Activated naive CD4-positive, alpha-beta T cell treated with Interleukin-2 at 50 U/mL for 16 hours (primary cell): ENCODE measurements around the gene BICC1.
A peak's percentile ranks its signal among the peaks of the same experiment; 100 is the strongest.

Source experiments
- DNase-seq: peaks from one replicate; pipeline ENCODE4 v3.0.0-alpha.2; 2020

The BICC1 gene

GRCh38 chr10:58515291-58515941 is 2.7 kb downstream of the BICC1 start:
- no peak for DNase-seq

GRCh38 chr10:58516119-58516518 is 3.4 kb downstream of the BICC1 start:
- no peak for DNase-seq

DNA sequence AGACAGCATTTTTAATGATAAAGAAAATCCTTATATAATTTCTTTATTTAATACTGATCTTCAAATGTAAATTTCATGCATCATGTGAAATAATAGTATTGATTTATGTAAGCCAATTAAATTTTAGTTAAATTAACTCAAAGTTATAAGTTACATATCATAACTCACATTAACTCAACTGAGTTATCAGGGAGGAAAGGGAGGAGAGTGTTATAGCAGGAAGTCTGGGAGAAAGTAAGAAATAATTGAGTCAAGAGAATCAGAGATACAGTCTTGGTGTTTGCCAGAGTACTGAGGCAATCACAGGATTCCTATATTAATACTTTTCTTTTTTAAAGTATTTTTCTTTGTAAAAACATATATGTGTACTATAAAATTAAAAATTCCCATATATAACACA is 4.0 kb downstream of the BICC1 start:
- no peak for DNase-seq

GRCh38 chr10:58517081-58517480 is 4.4 kb downstream of the BICC1 start:
- no peak for DNase-seq

DNA sequence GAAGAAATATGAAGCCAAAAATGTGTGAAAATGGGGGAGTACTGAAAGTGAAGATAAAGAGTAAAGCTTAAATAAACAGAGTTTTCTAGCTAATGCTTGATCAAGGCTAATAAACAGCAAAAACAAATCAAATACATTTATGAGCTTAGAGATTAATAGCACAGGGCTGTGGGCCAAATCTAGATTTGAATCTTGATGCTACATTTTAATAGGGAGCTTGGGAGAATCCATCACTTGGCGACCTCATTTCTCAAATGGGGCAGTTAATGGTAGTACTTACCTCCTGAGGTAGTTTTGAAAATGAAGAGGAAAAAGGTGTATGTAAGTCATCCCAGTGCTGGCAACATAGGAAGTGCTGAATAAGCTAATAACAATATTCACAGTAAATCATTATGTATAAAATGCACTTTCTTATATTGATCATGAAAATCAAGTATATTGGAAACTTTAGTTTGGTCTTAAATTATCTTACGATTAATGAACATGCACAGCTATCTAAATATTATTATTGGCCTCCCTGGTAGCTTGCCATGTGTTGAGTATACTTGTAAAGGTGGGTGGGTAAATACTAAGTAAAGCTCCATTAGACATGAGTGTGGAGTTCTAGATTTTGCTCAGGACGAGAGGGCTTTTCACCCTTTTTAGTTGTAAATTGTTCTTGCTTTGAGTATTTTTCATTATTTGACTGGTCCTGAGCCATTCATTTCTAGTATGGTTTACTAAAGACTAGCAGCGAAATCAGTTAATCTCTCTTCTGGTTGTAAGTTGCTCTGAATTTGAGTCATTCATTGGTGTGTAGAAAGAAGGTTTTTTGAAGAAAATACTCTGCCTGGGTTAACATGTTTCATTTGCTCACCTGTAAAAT is 5.1 kb downstream of the BICC1 start:
- DNase-seq: no peak

GRCh38 chr10:58518775-58519174 is 6.1 kb downstream of the BICC1 start:
- no peak for DNase-seq

DNA sequence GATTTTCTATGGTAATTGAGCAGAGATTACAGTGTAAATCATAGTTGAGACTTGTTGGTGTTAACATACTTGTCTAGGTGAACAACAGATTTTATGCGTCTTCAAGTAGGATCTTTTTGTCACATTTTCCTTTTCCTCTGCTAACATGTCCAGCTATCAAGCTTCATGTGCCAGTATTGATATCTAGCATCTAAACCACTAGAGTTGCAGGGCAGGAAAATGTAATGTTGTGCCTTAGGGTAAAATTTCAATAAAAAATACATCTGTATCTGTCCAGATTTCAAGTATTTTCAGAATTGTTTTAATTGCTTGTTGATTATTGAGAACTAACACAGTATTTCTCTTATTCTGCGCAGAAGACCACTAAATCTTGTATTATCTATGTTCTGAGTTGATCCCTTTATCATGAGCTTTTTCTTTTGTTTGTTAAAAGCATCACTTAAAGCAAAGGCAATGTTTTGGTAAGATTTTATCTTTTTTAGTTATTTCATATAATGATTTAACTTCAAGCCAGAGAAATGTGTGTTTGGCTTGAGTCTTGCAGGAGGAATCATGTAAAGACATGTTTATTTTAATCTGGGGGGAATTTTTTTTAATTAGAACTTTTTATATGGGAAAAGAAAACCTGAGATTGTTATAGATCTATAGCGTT is 16.5 kb downstream of the BICC1 start:
- no peak for DNase-seq

GRCh38 chr10:58531084-58531695 is 18.5 kb downstream of the BICC1 start:
- DNase-seq: peak; percentile 45

- DNase-seq: no peak
These were observed 22.6 kb downstream of the BICC1 start for GRCh38 chr10:58535311-58535710.

GRCh38 chr10:58543141-58543540 is 30.5 kb downstream of the BICC1 start:
- no peak for DNase-seq

- no peak for DNase-seq
These were observed 31.5 kb downstream of the BICC1 start for GRCh38 chr10:58544135-58544534.

DNA sequence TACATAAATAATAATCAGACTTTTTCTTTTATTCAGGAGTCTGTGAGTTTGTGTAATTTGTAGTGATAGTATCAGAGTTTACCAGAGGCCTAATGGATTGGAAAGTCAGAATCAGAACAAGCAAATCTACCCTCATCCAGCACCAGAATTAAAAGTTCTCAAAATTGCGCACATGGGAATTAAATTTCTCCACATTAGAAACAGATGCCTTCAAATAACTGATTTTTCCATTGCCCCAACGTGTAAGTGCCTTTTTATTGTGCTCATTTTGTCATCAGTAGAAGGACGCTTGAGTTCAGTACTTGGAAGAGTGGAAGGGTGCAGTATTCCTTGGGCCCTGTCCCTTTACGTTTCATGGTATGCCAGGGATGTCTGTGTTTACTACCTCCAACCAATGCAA is 32.8 kb downstream of the BICC1 start:
- DNase-seq: no peak

GRCh38 chr10:58546137-58546536 is 33.5 kb downstream of the BICC1 start:
- no peak for DNase-seq

GRCh38 chr10:58546722-58547445 is 34.2 kb downstream of the BICC1 start:
- DNase-seq: no peak

- DNase-seq: no peak
These were observed 35.3 kb downstream of the BICC1 start for GRCh38 chr10:58547963-58548362.

DNA sequence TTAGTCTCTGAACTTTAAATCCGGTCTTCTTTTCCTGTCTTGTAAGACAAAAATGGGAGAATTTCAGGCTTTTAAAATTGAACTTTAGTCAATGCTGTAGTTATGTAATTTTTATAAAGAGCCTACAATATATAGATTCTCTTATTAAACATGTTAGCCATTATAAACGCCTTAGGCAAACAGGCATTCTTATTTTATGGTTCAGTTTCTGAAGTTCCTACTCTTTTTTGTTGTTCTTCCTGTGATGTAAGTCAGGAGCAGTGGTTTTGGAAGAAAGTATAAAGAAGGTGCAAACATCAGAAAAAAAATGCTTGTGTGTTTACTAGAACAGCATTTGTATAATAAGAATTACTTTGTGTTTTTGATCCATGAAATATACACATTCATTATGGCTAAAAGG is 41.6 kb downstream of the BICC1 start:
- no peak for DNase-seq

- DNase-seq: no peak
These were observed 42.7 kb downstream of the BICC1 start for GRCh38 chr10:58555170-58555929.

DNA sequence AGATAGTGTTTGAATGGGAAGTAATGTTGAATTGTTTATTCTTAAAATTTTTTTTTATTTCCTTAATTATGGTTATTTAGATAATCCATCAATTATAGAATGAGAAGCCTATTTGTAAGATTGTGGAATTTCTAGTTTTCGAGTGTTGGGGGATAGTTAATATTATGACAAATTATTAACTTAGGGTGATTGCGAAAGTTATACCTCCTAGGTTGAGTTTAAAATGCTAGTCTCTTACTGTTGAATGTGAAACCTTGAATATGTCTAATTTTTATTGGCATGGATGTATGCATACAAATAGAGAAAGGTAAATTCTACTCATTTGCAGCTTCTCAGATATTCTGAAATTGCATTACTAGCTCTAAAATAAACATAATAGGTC is 43.2 kb downstream of the BICC1 start:
- DNase-seq: no peak

DNA sequence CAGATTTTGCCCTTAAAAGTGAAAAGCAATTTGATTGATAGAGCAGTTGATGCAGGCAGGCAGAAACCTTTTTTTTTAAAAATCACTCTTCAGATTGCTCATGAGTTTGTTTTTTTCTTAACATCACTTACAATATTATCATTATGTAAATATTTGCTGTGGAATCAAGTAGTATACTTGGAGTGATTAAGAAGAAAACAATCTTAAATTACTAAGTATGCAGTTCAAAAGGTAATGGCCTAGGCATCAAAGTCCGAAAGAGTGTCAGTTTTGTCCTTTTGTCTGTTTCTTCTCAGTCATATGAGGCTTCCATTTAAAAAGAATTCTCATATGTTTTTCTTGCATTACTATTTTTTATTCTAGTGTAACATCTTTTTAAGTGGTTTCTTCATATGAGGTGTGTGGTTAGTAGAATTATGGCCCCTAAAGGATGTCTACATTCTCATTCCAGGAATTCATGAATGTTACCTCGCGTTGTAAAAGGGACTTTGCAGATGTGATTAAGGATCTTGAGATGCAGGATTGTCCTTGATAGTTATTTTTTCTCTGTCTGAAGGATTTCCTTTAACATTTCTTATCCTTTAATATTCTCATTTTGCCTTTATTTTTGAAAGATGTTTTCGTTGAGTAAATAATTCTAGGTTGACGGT is 44.0 kb downstream of the BICC1 start:
- no peak for DNase-seq

GRCh38 chr10:58557714-58558113 is 45.0 kb downstream of the BICC1 start:
- DNase-seq: no peak

GRCh38 chr10:58560068-58560467 is 47.4 kb downstream of the BICC1 start:
- no peak for DNase-seq

DNA sequence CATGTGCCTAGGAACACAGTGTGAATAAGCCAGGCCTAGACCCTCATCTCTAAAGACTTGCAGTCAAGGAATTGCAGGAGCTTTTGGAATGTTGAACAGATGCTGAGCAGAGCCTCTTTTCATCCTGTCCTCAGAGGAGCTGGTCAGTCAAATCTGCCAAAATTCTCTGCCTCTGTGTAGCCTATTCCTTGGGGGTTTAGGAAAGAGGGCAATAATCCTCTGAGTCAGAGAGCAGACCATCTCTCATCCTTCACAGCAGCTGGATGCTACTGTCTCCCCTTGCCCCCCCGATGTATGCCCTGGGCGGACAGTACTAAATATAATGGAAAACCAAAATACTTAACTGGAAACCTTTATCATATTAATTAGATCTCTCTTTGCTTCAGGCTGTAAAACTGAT is 52.6 kb downstream of the BICC1 start:
- DNase-seq: no peak
